IPS DF 6.9 (cell line): ENCODE data around the gene CAMK1G.

ENCODE experiments used
- DNase-seq: peaks from one replicate; pipeline ENCODE4 v3.0.0-alpha.2; 2013; ENCODE audit warnings: low read depth, low spot score
- H3K27ac ChIP-seq: one replicate; pipeline ENCODE4 v1.5.1; 2013; ENCODE audit warnings: low read length, control low read depth
- H3K27me3 ChIP-seq: 2 replicates; pipeline ENCODE4 v1.6.1; 2013; ENCODE audit warnings: mild to moderate bottlenecking, low read length; ENCODE audit not compliant: control insufficient read depth, insufficient read depth
- H3K36me3 ChIP-seq: 2 replicates; pipeline ENCODE4 v1.6.1; 2013; ENCODE audit warnings: low read length; ENCODE audit not compliant: control insufficient read depth, insufficient read depth
- H3K4me1 ChIP-seq: 2 replicates; pipeline ENCODE4 v1.6.1; 2013; ENCODE audit warnings: low read length; ENCODE audit not compliant: control insufficient read depth, insufficient read depth
- H3K4me3 ChIP-seq: 2 replicates; pipeline ENCODE4 v1.5.1; 2013; ENCODE audit warnings: mild to moderate bottlenecking, low read length
- H3K9me3 ChIP-seq: 2 replicates; pipeline ENCODE4 v1.6.1; 2013; ENCODE audit warnings: low read length, inconsistent platforms; ENCODE audit not compliant: control insufficient read depth, insufficient read depth
- WGBS: extraction: QIAGEN DNeasy Blood & Tissue Kit; methylation state at CpG from one replicate; pipeline ENCODE4 v1.1.7; 2013; ENCODE audit warnings: mixed read lengths, missing lambda C conversion rate; ENCODE audit not compliant: insufficient read length, insufficient coverage; 5-methylcytosine and 5-hydroxymethylcytosine counted together

Gene CAMK1G

GRCh38 chr1:209549443-209550205, 33.9 kb upstream of the CAMK1G start:
- Histone ChIP-seq H3K27me3 (no peaks in the 10 kb centered on the region), H3K4me3 (no peak overlapping the region), H3K27ac (no peak overlapping the region), H3K4me1 (no peaks in the 10 kb centered on the region), H3K9me3 (no peaks in the 10 kb centered on the region), H3K36me3 (no peaks in the 10 kb centered on the region)
- no peak for DNase-seq
- no CpG with 5 or more reads among the region's 6 CpGs for WGBS

DNA sequence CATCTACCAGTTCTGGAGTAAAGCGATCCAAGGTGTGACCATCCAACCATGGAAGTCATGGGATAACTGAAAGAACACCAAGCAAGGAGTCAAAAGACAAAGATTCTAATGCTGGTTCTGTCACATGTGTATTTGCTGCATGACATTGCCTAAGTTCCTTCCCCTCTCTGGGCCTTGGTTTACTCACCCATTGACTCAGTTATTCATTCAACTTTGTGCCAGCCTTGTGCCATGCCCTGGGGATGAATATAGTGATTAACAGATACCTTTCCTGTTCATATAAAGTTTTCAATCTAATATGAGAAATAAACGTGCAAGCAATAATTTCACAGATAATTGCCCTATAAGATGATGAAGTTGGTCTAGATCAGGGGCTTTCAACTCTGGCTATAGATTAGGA, 33.0 kb upstream of the CAMK1G start:
- DNase-seq = no peak
- H3K4me1 ChIP-seq = peaks cover under 1% of the 10 kb centered on the region; the same call in 1 of the 2 replicates
- H3K27ac ChIP-seq = no peak overlapping the region
- no CpG with 5 or more reads among the region's 2 CpGs for WGBS
- no peaks in the 10 kb centered on the region for H3K9me3 ChIP-seq
- no peak overlapping the region for H3K4me3 ChIP-seq
- H3K27me3 ChIP-seq = no peaks in the 10 kb centered on the region
- H3K36me3 ChIP-seq = no peaks in the 10 kb centered on the region

DNA sequence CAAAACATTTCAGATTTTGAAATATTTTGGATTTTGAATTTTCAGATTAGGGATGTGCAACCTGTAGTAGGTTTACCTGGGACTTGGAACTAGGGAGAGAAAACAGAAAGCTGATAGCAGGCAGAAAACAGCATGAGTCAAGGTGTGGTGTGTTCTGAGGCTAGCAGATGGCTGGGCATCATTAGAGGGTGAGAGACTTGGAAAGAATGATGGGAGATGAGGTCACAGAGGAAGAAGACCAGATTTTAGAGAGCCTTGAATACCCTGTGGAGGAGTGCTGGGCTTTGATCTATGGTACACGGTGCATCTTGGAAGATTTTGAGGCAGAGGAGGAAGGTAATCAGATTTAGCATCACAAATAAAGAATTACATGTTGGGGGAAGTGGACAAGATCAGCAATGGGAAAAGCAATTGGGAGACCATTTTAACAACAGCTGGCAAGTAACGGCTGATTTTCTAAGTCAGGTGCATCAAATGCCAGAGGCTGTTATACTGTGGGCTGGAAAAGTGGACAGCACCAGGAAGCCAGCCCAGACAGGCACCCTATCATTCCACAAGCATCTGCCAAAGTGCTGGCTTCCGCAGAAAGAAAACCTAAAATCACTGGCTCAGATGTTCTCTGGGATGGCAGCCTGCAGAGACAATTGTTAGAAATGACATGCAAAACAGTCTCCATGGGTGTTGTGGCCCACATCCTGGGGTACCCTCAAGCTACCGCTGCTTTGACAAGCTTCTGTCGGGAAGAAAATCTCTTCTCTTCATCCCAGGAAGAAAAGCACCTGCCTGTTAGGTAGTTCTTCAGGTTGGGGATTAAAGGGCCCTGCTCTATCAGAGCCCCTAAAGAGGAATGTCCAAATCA, 30.9 kb upstream of the CAMK1G start:
- no peaks in the 10 kb centered on the region for H3K36me3 ChIP-seq
- WGBS = no CpG with 5 or more reads among the region's 5 CpGs
- H3K27me3 ChIP-seq = no peaks in the 10 kb centered on the region

DNA sequence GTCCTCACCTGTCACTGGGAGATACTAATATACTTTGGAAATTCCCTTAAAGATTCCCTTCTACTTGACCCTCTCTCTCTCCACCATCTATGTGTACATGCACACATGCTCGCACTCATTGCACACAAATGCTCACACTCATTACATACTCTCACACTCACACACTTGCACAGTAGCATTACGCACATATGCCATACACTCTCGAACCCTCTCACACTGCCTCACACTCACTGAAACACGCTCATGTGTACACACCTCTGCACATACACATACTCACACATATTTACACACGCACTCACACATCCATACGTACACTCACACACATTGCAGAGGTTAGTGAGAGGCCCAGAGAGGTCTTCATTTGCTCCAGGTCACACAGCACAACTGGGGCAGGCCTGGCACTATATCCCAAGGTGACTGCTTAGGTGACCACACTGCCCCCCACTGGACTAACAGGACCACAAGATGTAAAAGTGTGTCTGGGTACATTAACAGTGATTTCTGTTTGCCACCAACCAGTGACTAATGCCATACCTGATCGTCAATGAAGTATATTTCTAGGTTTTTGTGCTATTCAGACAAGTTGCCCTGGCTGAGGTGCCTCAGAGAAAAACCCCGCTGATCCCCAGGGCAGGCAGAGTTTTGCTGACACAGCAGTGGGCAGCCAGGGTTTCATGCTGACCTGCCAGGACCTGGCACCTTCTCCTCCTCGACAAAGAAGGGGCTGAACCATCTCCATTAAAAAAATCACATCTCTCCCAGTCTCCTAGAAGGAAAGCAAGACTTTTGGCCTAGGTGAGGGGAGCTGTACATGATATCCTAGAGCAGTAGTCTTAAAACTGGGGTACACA, 28.5 kb upstream of the CAMK1G start:
- 100% methylated on average over 5 of the region's 9 CpGs for WGBS
- Histone ChIP-seq H3K36me3 (no peaks in the 10 kb centered on the region), H3K4me1 (peaks cover 1% of the 10 kb centered on the region; the same call in 1 of the 2 replicates), H3K9me3 (no peaks in the 10 kb centered on the region), H3K27ac (no peak overlapping the region), H3K27me3 (no peaks in the 10 kb centered on the region), H3K4me3 (no peak overlapping the region)
- no peak for DNase-seq

More for the DNA sequence above, 30.9 kb upstream of the CAMK1G start:
- Histone ChIP-seq H3K4me1 (peaks cover 1% of the 10 kb centered on the region; the same call in 1 of the 2 replicates), H3K27ac (no peak overlapping the region), H3K4me3 (no peak overlapping the region), H3K9me3 (no peaks in the 10 kb centered on the region)
- no peak for DNase-seq

- Histone ChIP-seq H3K36me3 (no peaks in the 10 kb centered on the region), H3K27me3 (no peaks in the 10 kb centered on the region), H3K9me3 (no peaks in the 10 kb centered on the region), H3K4me3 (no peak overlapping the region), H3K27ac (no peak overlapping the region), H3K4me1 (peaks cover 1% of the 10 kb centered on the region; the same call in 1 of the 2 replicates)
- no CpG with 5 or more reads among the region's 1 CpG for WGBS
- no peak for DNase-seq
Measured at GRCh38 chr1:209556162-209556690, 27.3 kb upstream of the CAMK1G start.

- no peaks in the 10 kb centered on the region for H3K27me3 ChIP-seq
- no peak overlapping the region for H3K4me3 ChIP-seq
- H3K36me3 ChIP-seq = no peaks in the 10 kb centered on the region
- no peaks in the 10 kb centered on the region for H3K9me3 ChIP-seq
- no peak for DNase-seq
- H3K27ac ChIP-seq = no peak overlapping the region
- peaks cover 1% of the 10 kb centered on the region; the same call in 1 of the 2 replicates for H3K4me1 ChIP-seq
Measured at GRCh38 chr1:209557221-209557620, 26.3 kb upstream of the CAMK1G start.

DNA sequence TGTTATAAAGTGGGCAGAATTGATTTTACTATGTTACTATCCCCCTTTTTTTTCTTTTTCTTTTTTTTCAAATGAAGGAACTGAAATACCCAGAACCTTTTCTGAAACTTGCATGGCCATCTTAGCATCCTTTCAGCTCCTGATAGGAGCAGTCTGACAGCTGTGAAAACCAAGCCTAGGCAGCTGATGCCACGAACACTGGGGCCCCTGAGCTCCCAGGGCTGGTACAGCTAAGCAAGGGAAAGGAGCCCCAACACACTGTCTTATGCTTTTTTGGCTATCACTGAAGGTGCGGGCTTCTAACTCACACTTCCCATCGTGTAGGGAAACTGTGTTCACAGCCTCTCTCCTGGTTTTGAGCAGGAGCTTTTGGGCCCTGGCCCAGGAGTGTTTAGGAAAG, 23.0 kb upstream of the CAMK1G start:
- no peaks in the 10 kb centered on the region for H3K36me3 ChIP-seq
- no peak for DNase-seq
- H3K9me3 ChIP-seq = no peaks in the 10 kb centered on the region
- no peak overlapping the region for H3K4me3 ChIP-seq
- WGBS = no CpG with 5 or more reads among the region's 3 CpGs
- no peaks in the 10 kb centered on the region for H3K27me3 ChIP-seq
- no peak overlapping the region for H3K27ac ChIP-seq
- peaks cover 3% of the 10 kb centered on the region for H3K4me1 ChIP-seq

- Histone ChIP-seq H3K4me3 (no peak overlapping the region), H3K36me3 (no peaks in the 10 kb centered on the region), H3K9me3 (no peaks in the 10 kb centered on the region), H3K27ac (no peak overlapping the region), H3K27me3 (no peaks in the 10 kb centered on the region), H3K4me1 (peaks cover 2% of the 10 kb centered on the region)
- 100% methylated on average over 2 of the region's 10 CpGs for WGBS
- DNase-seq = no peak
Measured at GRCh38 chr1:209560952-209561351, 22.6 kb upstream of the CAMK1G start.

- no peaks in the 10 kb centered on the region for H3K27me3 ChIP-seq
- DNase-seq = no peak
- H3K4me3 ChIP-seq = no peak overlapping the region
- WGBS = no CpG with 5 or more reads among the region's 6 CpGs
- H3K9me3 ChIP-seq = no peaks in the 10 kb centered on the region
- H3K4me1 ChIP-seq = peaks cover 2% of the 10 kb centered on the region
- no peaks in the 10 kb centered on the region for H3K36me3 ChIP-seq
- H3K27ac ChIP-seq = no peak overlapping the region
Measured at GRCh38 chr1:209561532-209561931, 22.0 kb upstream of the CAMK1G start.

- H3K4me1 ChIP-seq = peaks cover 2% of the 10 kb centered on the region
- H3K4me3 ChIP-seq = no peak overlapping the region
- H3K27ac ChIP-seq = no peak overlapping the region
- no peaks in the 10 kb centered on the region for H3K9me3 ChIP-seq
- DNase-seq = no peak
- H3K27me3 ChIP-seq = no peaks in the 10 kb centered on the region
- no peaks in the 10 kb centered on the region for H3K36me3 ChIP-seq
- no CpG with 5 or more reads among the region's 4 CpGs for WGBS
Measured at GRCh38 chr1:209564849-209565248, 18.7 kb upstream of the CAMK1G start.
